HepG2 (cell line): ENCODE measurements around the gene COMP. TPM values are rescaled to one million over a fixed set of nuclear protein-coding genes. Genes with fewer than 3 reads are reported as not detected.

ENCODE experiments used
- ATF4 ChIP-seq, 2 experiments: fragments of 450-650 bp in 1 of 2; sonication (generic) in 1 of 2; formaldehyde crosslinking; IDR thresholded peaks; 2 replicates each; pipeline versions ENCODE4 v1.5.0 to v1.8.0; 2020 to 2022; ENCODE audit warnings: mild to moderate bottlenecking in 1 of 2, missing genetic modification reagents in 1 of 2
- ATF7-NPFF ChIP-seq: sonication (generic); formaldehyde crosslinking; IDR thresholded peaks from 2 replicates; pipeline ENCODE4 v1.8.1; 2023; ENCODE audit warnings: mild to moderate bottlenecking, low read depth, missing genetic modification reagents, moderate library complexity
- CBX5 ChIP-seq: sonication (generic); formaldehyde crosslinking; IDR thresholded peaks from 2 replicates; pipeline ENCODE4 v1.4.0; 2020; ENCODE audit warnings: missing genetic modification reagents, borderline replicate concordance
- CREB3 ChIP-seq: sonication (generic); formaldehyde crosslinking; IDR thresholded peaks from 2 replicates; pipeline ENCODE4 v1.5.0; 2020; ENCODE audit warnings: missing genetic modification reagents
- GABPB1 ChIP-seq: IDR thresholded peaks from 2 replicates; pipeline ENCODE4 v1.6.1; 2016; ENCODE audit warnings: mild to moderate bottlenecking, missing genetic modification reagents, moderate library complexity, missing compliant biosample characterization
- HDAC2 ChIP-seq: sonication (generic); formaldehyde crosslinking; IDR thresholded peaks from 2 replicates; pipeline ENCODE4 v1.4.0; 2020; ENCODE audit warnings: missing genetic modification reagents
- JUNB ChIP-seq: sonication (generic); formaldehyde crosslinking; IDR thresholded peaks from 2 replicates; pipeline ENCODE4 v1.8.0; 2022; ENCODE audit warnings: missing genetic modification reagents, mild to moderate bottlenecking, borderline replicate concordance
- ZC3H4 ChIP-seq: sonication (generic); formaldehyde crosslinking; IDR thresholded peaks from 2 replicates; pipeline ENCODE4 v1.4.0; 2020; ENCODE audit warnings: missing genetic modification reagents, borderline replicate concordance
- ZFP36L1 ChIP-seq: sonication (generic); formaldehyde crosslinking; IDR thresholded peaks from 2 replicates; pipeline ENCODE4 v1.8.0; 2022; ENCODE audit warnings: mild to moderate bottlenecking, missing genetic modification reagents, moderate library complexity
- ZMAT5 ChIP-seq: sonication (generic); formaldehyde crosslinking; IDR thresholded peaks from 2 replicates; pipeline ENCODE4 v1.5.0; 2020; ENCODE audit warnings: mild to moderate bottlenecking, low read depth, missing genetic modification reagents, borderline replicate concordance
- ZNF30 ChIP-seq: sonication (generic); formaldehyde crosslinking; IDR thresholded peaks from 2 replicates; pipeline ENCODE4 v1.5.0; 2020; ENCODE audit warnings: mild to moderate bottlenecking, missing genetic modification reagents
- ZNF318 ChIP-seq: sonication (generic); formaldehyde crosslinking; IDR thresholded peaks from 2 replicates; pipeline ENCODE4 v1.4.0; 2020; ENCODE audit warnings: mild to moderate bottlenecking, missing genetic modification reagents
- ZNF34 ChIP-seq: sonication (generic); formaldehyde crosslinking; IDR thresholded peaks from 2 replicates; pipeline ENCODE4 v1.4.0; 2020; ENCODE audit warnings: mild to moderate bottlenecking, missing genetic modification reagents, borderline replicate concordance
- ZNF629 ChIP-seq: sonication (generic); formaldehyde crosslinking; conservative IDR thresholded peaks from 2 replicates; pipeline ENCODE4 v1.5.0; 2020; ENCODE audit warnings: missing genetic modification reagents
- ZNF720 ChIP-seq: sonication (generic); formaldehyde crosslinking; IDR thresholded peaks from 2 replicates; pipeline ENCODE4 v1.4.0; 2020; ENCODE audit warnings: missing genetic modification reagents
- polyA plus RNA-seq, 8 experiments: library from polyadenylated mRNA; depleted of rRNA in 3 of 8; stranded (reverse) in 7 of 8; unstranded in 1 of 8; fragments of >200 nt; fragmentation: Illumina TruSeq in 4 of 8; extraction: Trizol in 4 of 8; gene quantifications; 2 replicates each; pipeline versions ENCODE4 v1.2.1 to v1.2.3, GENCODE V29; 2011 to 2016; ENCODE audit warnings: low read depth in 4 of 8, missing spikeins in 1 of 8, mixed read lengths in 1 of 8; ENCODE audit not compliant: insufficient read depth in 1 of 8
- total RNA-seq, 5 experiments: library from RNA; depleted of rRNA; stranded (reverse); fragments of >200 nt; fragmentation: Illumina TruSeq; extraction: Trizol; gene quantifications; 2 replicates each; pipeline ENCODE4 v1.2.3, GENCODE V29; 2016; ENCODE audit warnings: low read depth in 1 of 5
- TF ChIP-seq, protein P1 (sequence below): sonication (generic); formaldehyde crosslinking; IDR thresholded peaks from 2 replicates; pipeline ENCODE4 v1.8.0; 2022; ENCODE audit warnings: mild to moderate bottlenecking, missing genetic modification reagents

COMP gene
- total and polyA plus RNA-seq, 2 of the 13 experiments (the other 11 are each of a cell fraction or from before 2014, with no cell fraction given): 0.04 to 0.13 TPM

DNA sequence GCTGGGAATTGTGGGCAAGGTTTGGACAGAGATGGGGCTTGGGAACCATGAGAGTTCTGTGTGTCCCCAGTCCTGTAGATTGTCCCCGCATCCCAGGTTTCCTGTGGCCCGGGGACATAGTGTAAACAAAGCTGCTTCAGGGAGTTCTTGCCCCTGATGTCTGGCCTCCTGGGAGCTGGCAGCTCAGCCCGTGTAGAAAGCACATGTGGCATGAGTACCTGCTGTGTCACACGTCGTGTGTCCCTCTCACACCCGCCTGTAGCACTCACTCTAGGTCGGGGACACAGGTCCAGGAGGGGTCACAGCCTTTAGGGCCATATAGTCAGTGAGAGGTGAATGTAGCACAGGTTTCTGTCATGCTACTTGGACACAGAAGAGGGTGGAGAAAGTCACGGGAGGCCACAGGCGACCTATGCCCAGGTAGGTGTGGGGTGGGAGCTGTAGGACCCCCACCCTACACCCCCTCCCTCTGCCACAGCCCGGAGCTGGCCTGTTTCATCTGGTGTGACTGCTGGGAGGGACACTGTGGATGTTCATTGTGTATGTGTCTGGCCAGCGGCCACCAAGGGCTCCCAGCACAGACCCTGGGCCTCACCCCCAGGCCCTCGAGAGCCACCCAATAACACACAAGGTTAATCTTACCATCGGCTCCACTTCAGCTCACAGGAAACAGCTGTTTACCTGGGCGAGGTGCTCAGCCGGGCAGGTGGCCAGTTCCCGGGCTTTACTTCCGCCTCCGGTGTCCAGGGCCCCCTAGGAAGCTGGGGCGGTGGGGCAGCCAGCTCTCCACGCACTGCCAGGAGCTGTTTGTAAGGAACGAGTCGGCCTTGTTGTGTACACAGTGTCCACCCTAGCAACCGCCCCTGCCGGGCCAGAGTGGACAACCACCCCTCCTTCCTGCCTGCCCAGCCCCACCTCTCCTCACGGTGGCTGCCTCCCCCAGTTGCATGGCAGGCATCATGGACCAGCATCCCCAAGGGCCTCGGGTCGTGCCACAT, 49.7 kb downstream of the COMP start (continued):
- TF ChIP-seq ZNF34 (0 out of 2 replicates have a peak, but pooled peaks have one; percentile 34), ZNF720 (CRISPR knock-in tag) (no peak), CREB3 (no peak), ZFP36L1 (CRISPR knock-in tag) (no peak), HDAC2 (CRISPR knock-in tag) (peak; percentile 62; the same call in 1 of the 2 replicates), ATF4 (CRISPR knock-in tag; IDR thresholded peaks at IDR 0.05) (no peak), ZNF30 (CRISPR knock-in tag) (no peak), ZNF629 (CRISPR knock-in tag) (no peak), CBX5 (CRISPR knock-in tag) (no peak), JUNB (CRISPR knock-in tag) (no peak), ZC3H4 (no peak), ZMAT5 (CRISPR knock-in tag) (no peak), ZNF318 (CRISPR knock-in tag) (no peak), GABPB1 (CRISPR knock-in tag) (peak; percentile 84), ATF7-NPFF (CRISPR knock-in tag) (no peak)
- TF ChIP-seq, protein P1, sequence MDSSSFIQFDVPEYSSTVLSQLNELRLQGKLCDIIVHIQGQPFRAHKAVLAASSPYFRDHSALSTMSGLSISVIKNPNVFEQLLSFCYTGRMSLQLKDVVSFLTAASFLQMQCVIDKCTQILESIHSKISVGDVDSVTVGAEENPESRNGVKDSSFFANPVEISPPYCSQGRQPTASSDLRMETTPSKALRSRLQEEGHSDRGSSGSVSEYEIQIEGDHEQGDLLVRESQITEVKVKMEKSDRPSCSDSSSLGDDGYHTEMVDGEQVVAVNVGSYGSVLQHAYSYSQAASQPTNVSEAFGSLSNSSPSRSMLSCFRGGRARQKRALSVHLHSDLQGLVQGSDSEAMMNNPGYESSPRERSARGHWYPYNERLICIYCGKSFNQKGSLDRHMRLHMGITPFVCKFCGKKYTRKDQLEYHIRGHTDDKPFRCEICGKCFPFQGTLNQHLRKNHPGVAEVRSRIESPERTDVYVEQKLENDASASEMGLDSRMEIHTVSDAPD: no peak
